ENCODE results near the gene AFF3.
"Not testable (repeated sequence)": the region's sequence is repeated elsewhere in the genome, so short reads cannot be mapped to it uniquely, and the experiment has no call there.

The AFF3 gene, protein sequence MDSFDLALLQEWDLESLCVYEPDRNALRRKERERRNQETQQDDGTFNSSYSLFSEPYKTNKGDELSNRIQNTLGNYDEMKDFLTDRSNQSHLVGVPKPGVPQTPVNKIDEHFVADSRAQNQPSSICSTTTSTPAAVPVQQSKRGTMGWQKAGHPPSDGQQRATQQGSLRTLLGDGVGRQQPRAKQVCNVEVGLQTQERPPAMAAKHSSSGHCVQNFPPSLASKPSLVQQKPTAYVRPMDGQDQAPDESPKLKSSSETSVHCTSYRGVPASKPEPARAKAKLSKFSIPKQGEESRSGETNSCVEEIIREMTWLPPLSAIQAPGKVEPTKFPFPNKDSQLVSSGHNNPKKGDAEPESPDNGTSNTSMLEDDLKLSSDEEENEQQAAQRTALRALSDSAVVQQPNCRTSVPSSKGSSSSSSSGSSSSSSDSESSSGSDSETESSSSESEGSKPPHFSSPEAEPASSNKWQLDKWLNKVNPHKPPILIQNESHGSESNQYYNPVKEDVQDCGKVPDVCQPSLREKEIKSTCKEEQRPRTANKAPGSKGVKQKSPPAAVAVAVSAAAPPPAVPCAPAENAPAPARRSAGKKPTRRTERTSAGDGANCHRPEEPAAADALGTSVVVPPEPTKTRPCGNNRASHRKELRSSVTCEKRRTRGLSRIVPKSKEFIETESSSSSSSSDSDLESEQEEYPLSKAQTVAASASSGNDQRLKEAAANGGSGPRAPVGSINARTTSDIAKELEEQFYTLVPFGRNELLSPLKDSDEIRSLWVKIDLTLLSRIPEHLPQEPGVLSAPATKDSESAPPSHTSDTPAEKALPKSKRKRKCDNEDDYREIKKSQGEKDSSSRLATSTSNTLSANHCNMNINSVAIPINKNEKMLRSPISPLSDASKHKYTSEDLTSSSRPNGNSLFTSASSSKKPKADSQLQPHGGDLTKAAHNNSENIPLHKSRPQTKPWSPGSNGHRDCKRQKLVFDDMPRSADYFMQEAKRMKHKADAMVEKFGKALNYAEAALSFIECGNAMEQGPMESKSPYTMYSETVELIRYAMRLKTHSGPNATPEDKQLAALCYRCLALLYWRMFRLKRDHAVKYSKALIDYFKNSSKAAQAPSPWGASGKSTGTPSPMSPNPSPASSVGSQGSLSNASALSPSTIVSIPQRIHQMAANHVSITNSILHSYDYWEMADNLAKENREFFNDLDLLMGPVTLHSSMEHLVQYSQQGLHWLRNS (N-terminal part only)

DNA sequence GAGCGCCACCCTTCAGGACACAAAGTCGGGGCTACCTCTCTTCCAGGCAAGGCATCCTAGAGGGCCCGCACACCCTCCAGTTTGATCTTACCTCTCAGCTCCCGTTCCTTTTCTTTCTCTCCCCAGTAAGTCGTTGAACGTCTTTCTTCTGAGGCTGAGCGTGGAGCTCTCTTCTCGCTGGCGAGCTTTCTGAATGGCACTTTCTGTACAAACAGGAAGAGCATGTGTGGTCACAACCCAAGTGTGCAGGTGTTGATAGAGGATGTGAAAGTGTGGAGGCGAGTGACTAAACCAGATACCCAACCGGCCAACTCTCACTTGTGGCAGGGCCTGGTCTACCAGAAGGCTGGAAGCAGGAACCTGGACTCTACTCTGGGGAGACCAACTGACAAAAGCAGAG is at the start of gene AFF3:
AFF3 (minus strand) TSS at position 198 of the 400 bp plus-strand sequence. CDS start 38,136 bp downstream, outside the sequence.
- peak; percentile 32 to 40 for DNase-seq (ENCODE audit: low read depth in 2 of 2)

DNA sequence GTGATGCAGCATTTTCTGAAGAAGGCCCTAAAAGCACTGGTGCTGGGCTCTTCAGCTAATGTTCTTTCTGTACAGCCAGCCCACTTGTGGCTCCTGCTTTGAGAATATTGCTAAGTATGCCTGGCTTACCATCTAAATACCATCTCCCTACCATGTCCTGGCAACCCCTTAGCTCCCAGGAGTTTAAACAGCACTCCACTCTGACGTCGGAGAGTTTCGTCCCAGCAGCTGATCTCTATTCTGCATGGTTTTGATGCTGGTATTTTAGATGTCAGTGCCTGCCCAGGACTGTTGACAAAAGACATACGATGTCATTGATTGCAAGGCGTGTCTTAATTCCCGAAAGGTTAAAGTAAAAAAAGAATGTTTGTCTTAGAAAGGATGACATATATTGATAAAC is 47.0 kb upstream of the AFF3 start:
- DNase-seq (ENCODE audit: low read depth in 2 of 2) = no peak

DNA sequence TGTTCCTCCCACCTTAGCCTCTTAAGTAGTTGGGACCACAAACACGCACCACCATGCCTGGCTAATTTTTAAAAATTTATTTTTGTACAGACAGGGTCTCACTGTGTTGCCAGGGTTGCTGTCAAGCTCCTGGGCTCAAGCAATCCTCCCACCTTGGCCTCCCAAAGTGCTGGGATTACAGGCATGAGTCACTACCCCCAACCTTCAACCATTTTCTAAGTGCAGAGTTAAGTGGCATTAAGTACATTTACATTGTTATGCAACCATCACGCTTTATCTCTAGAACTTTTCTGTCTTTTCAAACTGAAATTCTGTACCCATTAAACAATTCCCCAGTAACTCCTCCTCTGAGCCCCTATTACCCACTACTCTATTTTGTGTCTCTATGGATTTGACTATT is 45.9 kb upstream of the AFF3 start:
- no peak for DNase-seq (ENCODE audit: low read depth in 2 of 2)

DNA sequence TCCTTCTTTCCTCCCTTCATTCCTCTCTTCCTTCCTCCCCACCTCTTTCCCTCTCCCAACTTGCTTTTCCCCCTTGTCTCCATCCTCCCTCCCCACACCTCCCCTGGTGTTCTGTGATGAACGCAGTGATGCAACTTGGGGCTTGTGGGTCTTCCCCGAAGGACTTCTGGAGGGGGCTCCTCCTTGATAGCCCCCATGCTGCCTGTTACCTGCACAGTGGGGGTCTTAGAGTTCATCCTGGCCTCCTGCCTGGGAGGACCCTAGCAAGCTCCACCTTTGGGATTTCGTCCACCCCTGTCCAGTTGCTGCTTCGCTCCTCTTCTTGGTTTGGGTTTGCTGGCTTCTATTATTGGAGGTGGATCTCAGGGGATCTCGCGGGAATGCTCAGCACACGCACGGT is 43.7 kb upstream of the AFF3 start:
- DNase-seq (ENCODE audit: low read depth in 2 of 2) = no peak

DNA sequence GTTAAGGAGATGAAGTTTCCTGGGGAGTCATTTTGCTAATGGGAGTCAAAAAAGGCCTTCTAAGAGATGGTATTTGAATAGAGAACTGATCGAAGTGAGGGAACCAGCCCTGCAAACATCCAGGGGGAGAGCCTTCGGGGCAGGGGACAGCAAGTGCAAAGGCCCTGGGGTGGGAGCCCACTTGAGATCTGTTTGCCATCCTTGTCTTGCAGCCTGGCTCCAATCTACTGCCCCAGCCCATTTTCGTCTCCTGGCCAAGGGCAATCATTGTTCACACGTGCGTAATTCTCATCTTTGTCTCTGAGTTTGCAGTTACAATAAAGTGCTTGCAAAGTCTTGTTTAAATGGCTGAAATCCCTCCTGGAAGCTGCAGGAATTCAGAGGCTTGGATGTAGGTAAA is 43.1 kb upstream of the AFF3 start:
- no peak for DNase-seq (ENCODE audit: low read depth in 2 of 2)

DNA sequence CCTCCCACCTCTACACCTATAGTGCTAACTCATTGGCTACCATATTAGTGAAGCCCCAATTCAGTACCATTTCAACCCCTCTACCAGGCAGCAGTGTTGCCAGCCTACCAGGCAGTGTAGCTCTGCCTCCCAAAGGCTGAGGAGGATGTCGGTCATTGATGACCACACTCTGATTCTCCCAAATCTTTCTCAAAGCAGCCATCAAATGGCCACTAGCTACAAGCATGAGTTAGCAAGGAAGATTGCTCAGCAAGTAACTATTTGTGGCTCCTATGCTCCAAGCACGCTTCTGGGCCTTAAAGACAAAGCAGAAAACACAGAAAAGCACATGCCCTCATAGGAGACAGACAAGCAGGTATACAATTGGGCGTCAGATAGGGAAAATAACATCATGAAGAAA is 42.7 kb upstream of the AFF3 start:
- DNase-seq (ENCODE audit: low read depth in 2 of 2) = no peak

DNA sequence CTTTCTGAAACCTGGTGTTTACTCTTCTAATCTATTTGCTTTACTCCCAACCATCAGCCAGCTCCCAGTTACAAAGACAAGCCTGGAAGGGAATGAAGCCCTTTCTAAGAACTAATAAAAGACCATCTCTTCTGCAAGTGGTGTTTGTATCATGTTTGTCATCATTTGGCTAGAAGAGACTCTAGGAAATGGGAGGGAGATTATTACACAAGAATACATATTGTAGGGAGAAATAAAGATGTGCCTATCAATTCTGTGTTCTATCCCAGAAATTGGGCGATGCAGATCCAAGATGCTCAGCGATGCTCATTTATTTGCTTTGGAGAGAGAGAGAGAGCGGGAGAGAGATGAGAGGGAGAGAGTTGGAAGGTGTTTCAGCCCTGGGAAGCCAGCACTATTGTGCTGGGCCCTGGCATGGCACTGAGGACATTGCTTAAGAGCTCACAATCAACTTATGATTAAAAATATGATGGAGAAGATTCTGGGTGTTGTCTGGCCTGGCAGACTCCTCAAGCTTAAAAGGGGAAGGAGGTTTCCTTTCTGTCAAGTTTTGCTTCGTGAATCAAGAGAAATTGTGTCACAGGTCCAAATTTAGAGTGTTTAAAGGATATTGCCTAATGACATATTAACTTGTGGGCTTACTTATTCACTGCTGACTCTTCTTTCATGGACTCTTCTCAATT is 41.8 kb upstream of the AFF3 start:
- no peak for DNase-seq (ENCODE audit: low read depth in 2 of 2)

DNA sequence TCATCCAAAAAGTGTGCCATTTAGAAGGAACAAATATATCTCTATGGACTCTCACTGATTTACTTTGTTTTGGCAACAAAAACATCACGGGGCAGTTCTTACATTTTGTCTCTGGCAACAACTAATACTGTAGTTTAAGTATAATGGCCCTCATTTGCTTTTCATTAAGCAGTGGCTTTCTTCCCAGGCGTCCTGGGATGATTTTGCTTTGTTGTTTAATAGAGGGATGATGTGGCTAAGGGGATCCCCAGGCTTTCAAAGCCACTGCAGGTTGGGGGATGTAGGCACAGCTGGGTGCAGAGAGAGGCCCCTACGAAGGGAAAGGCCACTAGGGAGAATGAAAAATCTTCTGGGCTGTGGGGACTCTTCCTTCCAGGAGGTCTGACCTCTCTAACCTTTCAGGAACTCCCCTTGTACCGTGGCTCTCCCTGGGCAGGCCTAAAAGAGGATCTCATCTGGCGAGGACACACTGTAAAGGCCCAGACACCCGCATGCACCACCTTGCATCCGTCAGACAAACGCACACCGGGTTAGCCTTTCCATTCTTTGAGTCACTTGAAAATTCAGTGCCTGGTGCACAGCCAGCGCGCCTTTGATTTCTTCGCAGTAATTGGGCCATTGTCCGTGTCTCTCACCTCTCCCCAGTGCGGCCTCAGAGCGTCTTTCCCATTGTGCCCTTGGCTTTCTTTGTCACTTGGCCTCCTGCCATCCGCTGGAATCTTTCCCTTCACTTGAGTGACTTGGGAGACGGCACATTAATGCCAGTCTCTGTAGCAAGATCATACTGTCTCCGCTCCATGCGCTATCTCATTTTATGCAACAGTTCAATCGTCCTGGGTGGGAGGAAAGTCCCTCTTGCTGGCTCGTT is 40.3 kb upstream of the AFF3 start:
- DNase-seq (ENCODE audit: low read depth in 2 of 2) = no peak

DNA sequence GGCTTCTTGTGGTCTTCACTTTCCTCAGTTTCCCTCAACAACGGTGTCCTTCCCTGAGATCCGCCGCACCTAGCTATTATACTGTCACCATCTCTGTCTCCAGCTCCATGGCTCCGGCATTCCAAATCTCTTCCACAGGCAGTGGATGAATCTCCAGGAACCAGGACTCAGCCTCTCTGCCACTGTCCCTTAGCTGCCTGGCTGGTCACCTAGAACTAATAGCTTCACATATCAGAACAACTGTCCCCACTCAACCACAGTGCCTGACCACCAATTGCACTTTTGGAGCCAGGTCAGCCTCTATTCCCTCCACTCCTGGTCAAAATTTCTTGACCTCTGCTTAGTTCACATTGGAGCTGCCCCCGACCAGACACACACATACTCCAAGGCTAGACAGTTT is 38.1 kb upstream of the AFF3 start:
- DNase-seq (ENCODE audit: low read depth in 2 of 2) = no peak

DNA sequence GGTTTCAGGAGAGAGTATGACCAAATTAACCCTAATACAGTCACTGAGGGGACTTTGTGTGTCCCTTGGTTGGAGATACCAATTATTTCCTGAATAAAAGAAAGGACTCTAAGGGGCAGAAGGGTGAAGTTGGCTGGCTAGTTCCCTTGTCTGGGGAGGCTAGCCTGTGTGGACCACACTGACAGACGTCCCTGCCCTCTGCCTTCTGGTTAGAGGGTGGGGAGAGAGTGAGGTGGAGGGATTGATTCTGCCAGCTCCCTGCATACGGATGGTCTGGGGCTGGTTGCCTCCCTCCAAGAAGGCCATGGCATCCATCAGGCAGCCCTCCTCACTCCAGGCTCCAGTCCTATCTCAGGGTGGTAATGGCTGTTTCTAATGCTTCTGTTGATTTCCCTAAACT is 37.4 kb upstream of the AFF3 start:
- no peak for DNase-seq (ENCODE audit: low read depth in 2 of 2)

DNA sequence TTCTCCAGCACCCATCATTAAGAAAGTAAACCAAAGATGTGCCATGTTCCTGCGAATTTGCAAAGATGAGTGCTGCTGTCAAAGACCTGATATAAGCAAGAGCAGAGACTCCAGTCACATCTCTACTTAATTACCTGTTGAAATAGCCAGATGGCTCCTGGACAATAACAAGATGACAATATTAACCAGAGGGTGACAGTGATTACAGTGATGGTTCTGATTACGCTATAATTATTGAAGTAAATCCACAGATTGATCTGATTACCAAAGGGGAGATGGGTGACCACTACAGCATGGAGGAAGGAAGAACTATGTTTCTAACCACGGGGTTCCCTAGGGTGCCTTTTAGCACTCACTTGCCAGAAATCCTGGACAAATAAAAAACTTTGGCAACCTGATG is 36.5 kb upstream of the AFF3 start:
- no peak for DNase-seq (ENCODE audit: low read depth in 2 of 2)

DNA sequence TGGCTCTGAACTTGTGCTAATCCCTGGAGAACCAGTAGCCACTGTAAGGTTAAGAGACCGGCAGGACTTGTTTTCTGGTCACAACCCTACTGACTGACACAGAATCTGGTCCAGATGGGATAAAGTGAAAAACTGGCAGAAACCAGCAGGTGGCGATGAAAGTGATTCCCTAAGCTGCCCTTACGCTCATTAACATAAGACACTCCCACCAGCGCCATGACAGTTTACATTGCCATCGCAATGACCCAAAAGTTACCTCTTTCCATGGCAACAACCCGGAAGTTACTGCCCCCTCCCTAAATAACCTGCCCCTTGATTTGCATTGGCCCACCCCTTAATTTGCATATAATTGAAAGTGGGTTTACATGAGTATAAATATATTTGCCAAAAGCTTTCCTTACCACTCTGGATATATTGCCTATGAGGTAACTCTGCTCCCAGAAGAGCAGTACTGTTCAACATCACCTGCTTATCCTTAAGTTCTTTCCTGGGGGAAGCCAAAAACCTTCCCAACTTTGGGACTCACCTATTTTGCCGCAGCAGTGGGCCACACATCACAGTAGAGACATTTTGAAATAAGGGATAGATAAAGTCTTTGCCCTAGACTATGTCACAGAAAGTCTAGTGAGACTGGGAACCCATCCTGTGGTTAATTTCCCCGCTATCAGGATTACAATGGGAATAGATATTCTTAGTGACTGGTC is 35.8 kb upstream of the AFF3 start:
- DNase-seq (ENCODE audit: low read depth in 2 of 2) = peak in 1 of 2 donors; percentile 5

DNA sequence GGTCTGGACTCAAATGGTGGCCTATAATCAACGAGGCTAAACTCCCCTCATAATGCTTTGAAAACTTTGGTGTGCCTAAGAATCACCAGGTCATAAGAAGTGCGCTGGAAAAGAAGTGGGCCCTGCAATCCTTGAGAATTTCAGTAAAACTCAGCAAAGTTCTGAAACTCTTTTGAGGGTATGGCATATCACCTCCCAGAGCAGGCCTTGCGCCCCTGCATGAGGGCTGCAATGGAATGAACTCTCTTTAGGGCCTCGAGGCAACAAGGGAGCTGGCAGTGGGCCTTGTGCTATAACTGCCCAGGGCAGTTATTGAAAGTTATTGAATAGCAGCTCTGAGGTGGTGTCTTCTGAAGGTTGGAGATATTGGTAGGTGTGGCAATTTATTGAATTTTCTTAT is 34.5 kb upstream of the AFF3 start:
- DNase-seq (ENCODE audit: low read depth in 2 of 2) = no peak

DNA sequence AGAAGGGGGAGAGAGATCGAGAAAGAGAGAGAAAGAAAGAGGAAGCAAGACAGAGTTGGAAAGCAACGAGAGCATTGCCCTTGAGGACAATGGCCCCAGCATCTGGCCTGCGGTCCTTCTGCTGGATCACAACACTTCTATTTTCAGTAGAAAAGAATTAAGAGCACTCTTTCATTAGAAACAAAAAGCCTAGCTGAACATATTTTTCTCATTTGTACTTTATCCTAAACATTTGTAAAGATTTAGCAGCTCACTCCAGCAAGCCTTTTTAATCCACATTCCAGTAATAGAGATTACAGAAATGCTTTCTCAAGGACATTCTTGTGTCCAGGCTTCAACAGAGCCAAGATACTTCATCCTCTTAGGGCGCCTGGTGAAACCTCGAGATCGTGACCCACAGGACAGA is 31.6 kb upstream of the AFF3 start:
- DNase-seq (ENCODE audit: low read depth in 2 of 2) = no peak

DNA sequence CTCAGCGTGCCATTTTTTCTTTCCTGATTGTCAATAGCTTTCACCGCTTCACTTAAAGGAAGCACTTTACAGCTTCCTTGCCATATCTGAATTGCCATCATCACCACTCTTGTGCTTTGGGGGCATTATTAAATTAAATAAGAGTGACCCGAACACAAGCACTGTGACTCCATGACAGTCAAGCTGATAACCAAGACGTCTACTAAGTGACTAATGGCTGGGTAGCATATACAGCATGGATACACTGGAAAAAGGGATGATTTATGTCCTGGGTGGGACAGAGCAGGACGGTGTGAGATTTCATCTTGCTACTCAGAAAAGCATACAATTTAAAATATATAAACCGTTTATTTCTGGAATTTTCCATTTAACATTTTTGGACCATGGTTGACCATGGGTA is 24.3 kb upstream of the AFF3 start:
- no peak for DNase-seq (ENCODE audit: low read depth in 2 of 2)

DNA sequence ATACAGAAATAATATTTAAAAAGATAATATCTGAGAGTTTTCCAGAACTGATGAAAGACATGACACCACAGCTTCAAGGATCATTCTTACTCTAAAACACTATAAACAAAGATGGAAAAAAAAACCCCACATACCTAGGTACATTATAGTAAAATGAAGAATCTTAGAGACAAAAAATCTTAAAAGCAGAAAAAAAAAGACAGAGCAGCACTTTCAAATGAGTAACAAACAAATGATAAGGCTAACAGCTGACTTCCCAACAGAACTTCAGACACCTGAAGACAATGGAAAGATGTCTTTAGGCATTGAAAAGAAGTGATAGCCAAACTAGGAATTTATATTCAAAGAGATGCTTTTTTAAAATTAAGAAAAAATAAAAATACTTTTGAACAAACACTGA is 21.2 kb upstream of the AFF3 start:
- DNase-seq (ENCODE audit: low read depth in 2 of 2) = no peak

DNA sequence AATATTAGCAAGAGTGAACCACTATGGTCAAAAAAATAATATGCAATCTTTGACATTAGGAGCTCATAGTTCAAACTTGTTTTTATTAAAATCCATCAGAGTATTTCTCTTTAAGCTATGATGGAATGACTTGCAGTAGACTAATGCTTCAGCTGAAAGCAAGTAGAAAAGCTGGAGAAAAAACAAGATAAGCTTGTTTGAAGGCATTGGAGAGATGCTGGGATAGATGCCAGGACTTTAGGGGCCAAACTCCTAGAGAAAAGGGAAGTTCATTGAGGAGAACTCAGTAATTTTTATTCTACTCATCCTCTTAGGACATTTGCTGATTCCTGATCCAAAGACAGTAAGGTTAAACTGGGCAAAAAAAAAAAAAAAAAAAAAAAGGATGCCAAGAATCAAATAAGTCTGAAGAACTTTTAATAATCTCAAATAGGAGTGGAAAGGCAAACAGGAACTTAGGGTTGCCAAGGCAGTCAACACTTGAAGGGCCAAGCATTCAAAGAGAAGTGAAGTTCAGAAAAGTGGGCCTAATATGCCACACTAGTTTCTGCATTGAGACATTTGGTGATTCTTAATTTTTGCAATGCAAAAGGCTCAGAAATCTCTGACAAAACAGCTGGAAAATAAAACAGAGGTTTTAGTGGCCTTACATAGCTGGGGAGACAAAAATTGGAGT is 19.7 kb upstream of the AFF3 start:
- no peak for DNase-seq (ENCODE audit: low read depth in 2 of 2)

DNA sequence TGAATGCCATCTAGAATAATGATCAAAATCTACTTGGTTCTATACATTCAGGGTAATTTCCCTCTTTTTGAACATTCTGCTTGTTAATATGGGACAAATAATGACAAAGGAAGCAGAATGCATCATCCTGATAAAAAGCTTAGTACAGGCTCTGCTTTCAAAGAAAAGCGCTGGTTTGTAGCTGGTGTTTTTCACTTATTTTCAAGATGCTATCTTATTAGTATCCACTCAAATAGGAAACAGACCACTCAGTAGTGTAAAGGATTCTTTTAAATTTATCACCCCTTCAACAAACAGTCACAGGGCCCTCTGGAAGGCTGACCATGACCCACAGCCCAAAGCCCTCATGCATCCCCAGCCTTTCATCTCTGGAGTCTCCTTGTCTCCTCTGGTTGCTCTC is 18.0 kb upstream of the AFF3 start:
- DNase-seq (ENCODE audit: low read depth in 2 of 2) = no peak

DNA sequence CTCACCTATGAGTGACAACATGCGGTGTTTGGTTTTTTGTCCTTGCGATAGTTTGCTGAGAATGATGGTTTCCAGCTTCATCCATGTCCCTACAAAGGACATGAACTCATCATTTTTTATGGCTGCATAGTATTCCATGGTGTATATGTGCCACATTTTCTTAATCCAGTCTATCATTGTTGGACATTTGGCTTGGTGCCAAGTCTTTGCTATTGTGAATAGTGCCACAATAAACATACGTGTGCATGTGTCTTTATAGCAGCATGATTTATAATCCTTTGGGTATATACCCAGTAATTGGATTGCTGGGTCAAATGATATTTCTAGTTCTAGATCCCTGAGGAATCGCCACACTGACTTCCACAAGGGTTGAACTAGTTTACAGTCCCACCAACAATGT is 9.4 kb upstream of the AFF3 start:
- DNase-seq (ENCODE audit: low read depth in 2 of 2) = not testable (repeated sequence)

DNA sequence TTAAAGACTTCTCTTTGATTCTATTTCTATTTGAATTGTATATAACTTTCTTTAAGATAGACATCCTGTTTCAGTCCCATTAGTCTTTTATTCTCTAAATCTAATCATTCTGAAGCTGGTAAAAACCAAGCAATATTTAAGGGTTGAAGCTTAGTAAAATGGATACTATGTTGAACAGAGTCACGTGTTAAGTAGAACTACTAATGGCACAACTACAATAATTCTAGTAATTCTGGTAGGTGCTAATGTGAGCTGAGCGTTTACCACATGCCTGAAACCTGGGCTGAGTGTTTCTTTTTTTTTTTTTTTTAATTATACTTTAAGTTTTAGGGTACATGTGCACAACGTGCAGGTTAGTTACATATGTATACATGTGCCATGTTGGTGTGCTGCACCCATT is 8.9 kb upstream of the AFF3 start:
- DNase-seq (ENCODE audit: low read depth in 2 of 2) = no peak

Data from stimulated activated CD8-positive, alpha-beta memory T cell treated with anti-CD3 and anti-CD28 coated beads, Interleukin-2, amount 100 ng/mL, for 48 hours (primary cell).